Natural killer cell treated with Interleukin-12 subunit alpha and Interleukin-12 subunit beta and Interleukin-15 and Interleukin-18, amount 100 ng/mL, for 72 hours (primary cell): ENCODE results near the gene RBPMS2. TPM values are rescaled to one million over a fixed set of nuclear protein-coding genes. Genes with fewer than 3 reads are reported as not detected.
"Not testable (repeated sequence)": the region's sequence is repeated elsewhere in the genome, so short reads cannot be mapped to it uniquely, and the experiment has no call there.

Experiments used
- ATAC-seq, 2 donors: fragments of 150-1000 bp; cut with Tn5 transposase in 1 of 2; sonication (Bioruptor Pico), chemical (Tn5 transposase) in 1 of 2; 2 replicates each; pipeline ENCODE4 v1.10.0; 2021
- DNase-seq: peaks from one replicate; pipeline ENCODE4 v3.0.0; 2022; ENCODE audit warnings: low spot score
- H3K27ac Mint-ChIP-seq, 2 donors: 1 replicate in 1 of 2; 2 replicates in 1 of 2; pipeline ENCODE4 v1.8.0; 2022; ENCODE audit warnings: mixed read lengths in 2 of 2, mild to moderate bottlenecking in 1 of 2, moderate library complexity in 1 of 2
- H3K27me3 Mint-ChIP-seq, 2 donors: 1 replicate in 1 of 2; 2 replicates in 1 of 2; pipeline ENCODE4 v1.8.0; 2022; ENCODE audit warnings: mixed read lengths in 2 of 2
- H3K36me3 Mint-ChIP-seq: one replicate; pipeline ENCODE4 v1.8.0; 2022; ENCODE audit warnings: mixed read lengths
- H3K4me1 Mint-ChIP-seq, 2 donors: 1 replicate in 1 of 2; 2 replicates in 1 of 2; pipeline ENCODE4 v1.8.0; 2022; ENCODE audit warnings: low read depth in 2 of 2, mixed read lengths in 2 of 2, mild to moderate bottlenecking in 1 of 2
- H3K4me3 Mint-ChIP-seq: one replicate; pipeline ENCODE4 v1.8.0; 2022; ENCODE audit warnings: mixed read lengths
- H3K9me3 Mint-ChIP-seq: 2 replicates; pipeline ENCODE4 v1.8.0; 2022; ENCODE audit warnings: mixed read lengths
- total RNA-seq, 2 donors: library from RNA; stranded (reverse); gene quantifications; one replicate each; pipeline ENCODE4 v1.2.3, GENCODE V29; 2022

The RBPMS2 gene
- total RNA-seq, 2 donors from 2014 or later: 0.33 to 1.7 TPM

DNA sequence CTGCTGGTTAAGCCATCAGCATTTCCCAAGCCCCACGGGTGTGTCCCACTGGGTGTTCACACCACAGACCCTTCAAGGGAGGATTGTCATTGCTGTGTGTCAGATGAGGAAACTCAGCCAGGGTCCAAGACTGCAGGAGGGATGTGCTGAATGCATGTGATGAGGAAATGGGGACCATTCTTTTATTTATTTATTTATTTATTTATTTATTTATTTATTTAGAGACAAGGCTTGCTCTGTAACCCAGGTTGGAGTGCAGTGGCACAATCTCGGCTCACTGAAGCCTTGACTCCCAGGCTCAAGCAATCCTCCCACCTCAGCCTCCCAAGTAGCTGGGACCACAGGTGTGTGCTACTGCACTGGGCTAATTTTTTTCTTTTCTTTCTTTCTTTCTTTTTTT lies 29.2 kb upstream of the RBPMS2 start:
- Mint-ChIP-seq H3K27ac (no peak overlapping the region), H3K9me3 (no peaks in the 10 kb centered on the region), H3K36me3 (no peaks in the 10 kb centered on the region), H3K27me3 (no peaks in the 10 kb centered on the region), H3K4me1 (no peaks in the 10 kb centered on the region), H3K4me3 (no peak overlapping the region)
- ATAC-seq: no peak
- no peak for DNase-seq

DNA sequence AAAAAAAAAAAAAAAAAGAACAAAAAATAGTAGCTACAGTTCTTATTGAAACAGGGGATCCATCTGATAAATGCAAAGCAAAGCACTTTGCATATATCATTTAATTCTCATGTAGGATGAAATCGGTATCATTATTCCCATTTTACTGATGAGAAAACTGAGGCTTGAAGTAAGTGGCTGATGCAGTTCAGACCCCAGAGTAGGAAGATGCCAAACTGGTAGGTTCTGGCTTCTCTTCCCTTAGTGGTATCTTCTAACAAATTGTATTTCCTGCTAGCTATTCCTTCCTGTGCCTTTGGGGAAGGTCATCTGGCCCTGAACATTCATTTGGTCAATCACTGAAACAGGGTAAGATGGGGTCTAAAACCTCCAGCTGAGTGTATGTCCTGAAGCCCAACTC lies 28.1 kb upstream of the RBPMS2 start:
- Mint-ChIP-seq H3K4me1 (no peaks in the 10 kb centered on the region), H3K27me3 (no peaks in the 10 kb centered on the region), H3K36me3 (no peaks in the 10 kb centered on the region), H3K4me3 (no peak overlapping the region), H3K9me3 (no peaks in the 10 kb centered on the region), H3K27ac (no peak overlapping the region)
- DNase-seq: no peak
- ATAC-seq: no peak

DNA sequence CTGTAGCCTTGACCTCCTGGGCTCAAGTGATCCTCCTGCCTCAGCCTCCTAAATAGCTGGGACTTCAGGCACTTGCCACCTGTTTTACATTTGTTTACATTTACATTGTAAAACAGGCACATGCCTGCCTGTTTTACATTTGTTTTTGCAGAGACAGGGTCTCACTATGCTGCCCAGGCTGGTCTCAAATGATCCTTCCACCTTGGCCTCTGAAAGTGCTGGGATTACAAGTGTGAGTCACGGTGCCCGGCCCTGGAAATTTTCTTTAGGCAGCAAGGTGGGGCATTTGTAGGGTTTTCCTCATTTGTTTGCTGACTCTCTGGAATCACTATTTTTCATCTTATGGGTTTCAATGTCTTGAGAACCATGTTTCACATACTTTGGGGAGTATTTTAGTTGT lies 25.1 kb upstream of the RBPMS2 start:
- H3K4me3 Mint-ChIP-seq: no peak overlapping the region
- peak overlapping the region in 1 of 2 donors; percentile 38 for H3K27ac Mint-ChIP-seq
- DNase-seq (no peak), ATAC-seq (no peak)
- no peaks in the 10 kb centered on the region for H3K27me3 Mint-ChIP-seq
- no peaks in the 10 kb centered on the region for H3K36me3 Mint-ChIP-seq
- no peaks in the 10 kb centered on the region for H3K4me1 Mint-ChIP-seq
- H3K9me3 Mint-ChIP-seq: no peaks in the 10 kb centered on the region

DNA sequence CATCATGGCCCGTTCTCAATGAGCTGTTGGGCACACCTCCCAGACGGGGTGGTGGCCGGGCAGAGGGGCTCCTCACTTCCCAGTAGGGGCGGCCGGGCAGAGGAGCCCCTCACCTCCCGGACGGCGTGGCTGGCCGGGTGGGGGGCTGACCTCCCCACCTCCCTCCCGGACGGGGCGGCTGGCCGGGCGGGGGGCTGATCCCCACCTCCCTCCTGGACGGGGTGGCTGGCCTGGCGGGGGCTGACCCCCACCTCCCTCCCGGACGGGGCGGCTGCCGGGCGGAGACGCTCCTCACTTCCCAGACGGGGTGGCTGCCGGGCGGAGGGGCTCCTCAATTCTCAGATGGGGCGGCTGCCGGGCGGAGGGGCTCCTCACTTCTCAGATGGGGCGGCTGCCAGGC lies 23.5 kb upstream of the RBPMS2 start:
- not testable (repeated sequence) for H3K9me3 Mint-ChIP-seq, ATAC-seq, DNase-seq, H3K27me3 Mint-ChIP-seq, H3K27ac Mint-ChIP-seq, H3K4me3 Mint-ChIP-seq, H3K4me1 Mint-ChIP-seq, H3K36me3 Mint-ChIP-seq

DNA sequence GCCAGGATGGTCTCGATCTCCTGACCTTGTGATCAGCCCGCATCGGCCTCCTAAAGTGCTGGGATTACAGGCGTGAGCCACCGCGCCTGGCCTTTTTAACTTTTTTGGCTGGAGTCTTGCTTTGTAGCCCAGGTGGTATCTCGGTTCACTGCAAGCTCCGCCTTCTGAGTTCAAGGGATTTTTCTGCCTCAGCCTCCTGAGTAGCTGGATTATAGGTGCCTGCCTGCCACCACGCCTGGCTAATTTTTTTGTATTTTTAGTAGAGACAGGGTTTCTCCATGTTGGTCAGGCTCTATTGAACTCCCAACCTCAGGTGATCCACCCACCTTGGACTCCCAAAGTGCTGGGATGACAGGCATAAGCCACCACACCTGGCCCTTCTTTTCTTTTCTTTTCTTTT lies 20.5 kb upstream of the RBPMS2 start:
- H3K27ac Mint-ChIP-seq, H3K9me3 Mint-ChIP-seq, H3K36me3 Mint-ChIP-seq, H3K4me3 Mint-ChIP-seq, H3K27me3 Mint-ChIP-seq, ATAC-seq, H3K4me1 Mint-ChIP-seq, DNase-seq: not testable (repeated sequence)

DNA sequence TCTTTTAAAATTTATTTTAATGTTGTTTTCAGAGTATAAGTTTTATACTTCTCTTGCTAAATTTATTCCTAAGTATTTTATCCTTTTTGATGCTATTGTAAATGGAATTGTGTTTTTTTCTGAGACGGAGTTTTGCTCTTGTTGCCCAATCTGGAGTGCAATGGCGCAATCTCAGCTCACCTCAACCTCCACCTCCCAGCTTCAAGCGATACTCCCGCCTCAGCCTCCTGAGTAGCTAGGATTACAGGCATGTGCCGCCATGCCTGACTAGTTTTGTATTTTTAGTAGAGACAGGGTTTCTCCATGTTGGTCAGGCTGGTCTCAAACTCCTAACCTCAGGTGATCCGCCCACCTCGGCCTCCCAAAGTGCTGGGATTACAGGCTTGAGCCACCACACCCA lies 19.9 kb upstream of the RBPMS2 start:
- H3K9me3 Mint-ChIP-seq, H3K4me1 Mint-ChIP-seq, H3K27me3 Mint-ChIP-seq, DNase-seq, H3K36me3 Mint-ChIP-seq, H3K4me3 Mint-ChIP-seq, H3K27ac Mint-ChIP-seq, ATAC-seq: not testable (repeated sequence)

DNA sequence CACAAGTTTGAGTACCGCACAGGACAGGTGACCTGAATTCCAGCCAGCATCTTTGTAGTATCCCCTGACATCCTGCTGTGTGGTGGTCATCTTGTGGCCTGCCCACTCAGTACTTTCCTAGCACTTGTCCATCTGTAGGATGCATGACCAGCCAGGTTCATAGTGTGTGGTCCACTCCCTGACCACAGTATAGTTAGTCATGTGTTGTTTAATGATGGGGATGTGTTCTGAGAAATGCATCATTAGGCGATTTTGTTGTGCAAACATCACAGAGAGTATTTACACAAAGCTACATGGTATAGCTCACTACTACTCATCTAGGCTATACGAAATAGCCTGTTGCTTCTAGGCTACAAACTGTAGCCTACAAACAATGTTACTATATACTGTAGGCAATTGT lies 16.9 kb upstream of the RBPMS2 start:
- no peaks in the 10 kb centered on the region for H3K9me3 Mint-ChIP-seq
- no peaks in the 10 kb centered on the region for H3K36me3 Mint-ChIP-seq

DNA sequence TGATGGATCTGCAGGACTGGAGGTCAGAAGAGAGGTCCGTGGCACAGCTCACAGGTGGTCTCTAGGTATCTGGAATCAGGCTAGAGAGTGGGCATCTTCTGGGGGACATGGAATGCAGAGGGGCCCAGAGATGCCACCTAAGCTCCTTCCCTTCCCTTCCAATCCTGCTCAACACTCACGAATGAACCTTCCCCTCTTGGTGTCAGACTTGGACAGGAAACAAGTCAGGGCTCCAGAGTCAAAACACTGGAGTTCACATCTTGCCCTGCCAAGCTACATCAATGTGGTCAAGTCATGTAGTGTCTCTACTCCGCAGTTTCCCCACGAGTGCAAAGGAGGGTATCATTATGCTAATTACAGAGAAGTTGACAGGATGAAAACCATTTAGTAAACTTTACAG lies 16.0 kb upstream of the RBPMS2 start:
- H3K4me3 Mint-ChIP-seq: no peak overlapping the region

More for the DNA sequence above, 16.9 kb upstream of the RBPMS2 start:
- H3K4me1 Mint-ChIP-seq: no peaks in the 10 kb centered on the region
- ATAC-seq: no peak
- H3K27me3 Mint-ChIP-seq: no peaks in the 10 kb centered on the region
- H3K27ac Mint-ChIP-seq: no peak overlapping the region
- DNase-seq: no peak
- no peak overlapping the region for H3K4me3 Mint-ChIP-seq

DNA sequence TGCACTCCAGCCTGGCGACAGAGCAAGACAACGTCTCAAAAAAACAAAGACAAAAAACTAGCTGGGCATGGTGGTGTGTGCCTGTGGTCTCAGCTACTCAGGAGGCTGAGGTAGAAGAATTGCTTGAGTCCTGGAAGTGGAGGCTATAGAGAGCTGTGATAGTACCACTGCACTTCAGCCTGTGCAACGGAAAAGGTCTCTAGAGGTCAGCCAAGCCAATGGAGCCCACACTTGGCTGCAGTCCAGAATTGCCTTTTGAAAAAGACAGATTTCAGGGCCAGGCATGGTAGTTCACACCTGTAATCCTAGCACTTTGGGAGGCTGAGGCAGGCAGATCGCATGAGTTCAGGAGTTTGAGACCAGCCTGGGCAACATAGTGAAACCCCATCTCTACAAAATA lies 8.4 kb upstream of the RBPMS2 start:
- ATAC-seq: no peak
- no peaks in the 10 kb centered on the region for H3K36me3 Mint-ChIP-seq
- no peaks in the 10 kb centered on the region for H3K27me3 Mint-ChIP-seq
- H3K27ac Mint-ChIP-seq: no peak overlapping the region
- no peak for DNase-seq
- no peak overlapping the region for H3K4me3 Mint-ChIP-seq
- peaks cover 25 to 26% of the 10 kb centered on the region in 2 donors for H3K4me1 Mint-ChIP-seq
- no peaks in the 10 kb centered on the region for H3K9me3 Mint-ChIP-seq

More for the DNA sequence above, 16.0 kb upstream of the RBPMS2 start:
- H3K27me3 Mint-ChIP-seq: no peaks in the 10 kb centered on the region
- ATAC-seq: no peak
- DNase-seq: no peak
- H3K27ac Mint-ChIP-seq: no peak overlapping the region
- no peaks in the 10 kb centered on the region for H3K36me3 Mint-ChIP-seq
- H3K9me3 Mint-ChIP-seq: no peaks in the 10 kb centered on the region
- no peaks in the 10 kb centered on the region for H3K4me1 Mint-ChIP-seq

DNA sequence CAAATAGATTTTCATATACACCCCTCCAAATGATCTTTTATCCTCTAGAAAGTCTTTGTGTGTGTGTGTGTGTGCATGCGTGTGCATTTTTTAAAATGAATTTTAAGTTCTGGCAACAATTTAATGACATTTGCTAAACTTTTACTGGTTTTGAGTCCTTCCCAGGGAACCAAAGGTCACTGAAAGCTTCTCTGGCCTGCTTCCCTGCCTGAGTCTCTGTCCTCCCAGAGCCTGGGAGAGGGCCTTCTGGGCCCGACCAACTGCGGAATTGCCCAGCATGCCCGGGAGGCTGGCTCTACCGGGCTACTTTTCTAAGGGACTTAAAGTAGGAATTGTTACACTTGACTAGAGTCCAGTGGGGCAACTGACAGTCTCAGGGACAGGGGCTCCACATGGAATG lies 7.4 kb upstream of the RBPMS2 start:
- ATAC-seq (no peak), DNase-seq (no peak)
- H3K36me3 Mint-ChIP-seq: no peaks in the 10 kb centered on the region
- no peak overlapping the region for H3K4me3 Mint-ChIP-seq
- no peaks in the 10 kb centered on the region for H3K27me3 Mint-ChIP-seq
- no peak overlapping the region for H3K27ac Mint-ChIP-seq
- H3K4me1 Mint-ChIP-seq: peaks cover 25 to 26% of the 10 kb centered on the region in 2 donors
- no peaks in the 10 kb centered on the region for H3K9me3 Mint-ChIP-seq

DNA sequence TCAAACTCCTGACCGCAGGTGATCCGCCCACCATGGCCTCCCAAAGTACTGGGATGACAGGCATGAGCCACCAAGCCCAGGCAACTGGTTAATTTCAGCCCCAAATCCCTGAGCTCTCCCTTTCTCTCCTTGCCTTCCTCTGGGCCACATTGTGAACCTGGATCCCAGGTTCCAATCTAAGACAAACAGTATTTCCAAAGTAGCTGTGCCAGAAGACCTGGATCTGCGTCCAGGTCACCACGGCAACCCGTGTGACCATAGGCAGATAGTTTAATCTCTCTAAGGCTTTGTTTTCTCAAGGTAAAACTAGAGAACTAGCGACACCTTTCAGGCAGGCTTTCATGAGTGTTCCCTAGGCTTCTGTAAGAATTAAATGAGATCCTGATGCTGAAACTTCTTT lies 5.9 kb upstream of the RBPMS2 start:
- Mint-ChIP-seq H3K36me3 (no peaks in the 10 kb centered on the region), H3K27me3 (no peaks in the 10 kb centered on the region)

DNA sequence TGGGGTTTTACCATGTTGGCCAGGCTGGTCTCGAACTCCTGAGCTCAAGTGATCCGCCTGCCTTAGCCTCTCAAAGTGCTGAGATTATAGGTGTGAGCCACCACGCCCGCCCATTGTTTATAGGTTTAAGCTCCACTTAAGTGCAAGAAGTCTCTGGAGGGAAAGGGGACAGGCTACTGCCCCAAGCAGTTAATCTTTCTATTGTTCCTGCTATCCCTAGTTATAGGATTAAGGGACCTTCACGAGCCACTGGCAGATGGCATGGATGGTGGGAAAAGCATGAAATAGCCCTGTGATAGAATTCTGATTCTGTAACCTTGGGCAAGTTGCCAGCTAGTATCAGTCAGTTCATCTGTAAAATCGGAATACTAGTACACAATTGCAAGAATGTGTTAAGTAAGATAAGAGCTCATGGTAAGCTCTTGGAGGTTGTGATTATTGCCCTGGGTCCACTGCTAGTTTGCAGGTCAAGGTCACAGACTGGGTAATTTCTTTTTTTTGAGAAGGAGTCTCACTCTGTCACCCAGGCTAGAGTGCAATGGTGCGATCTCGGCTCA lies 5.3 kb upstream of the RBPMS2 start:
- Mint-ChIP-seq H3K36me3 (no peaks in the 10 kb centered on the region), H3K4me3 (no peak overlapping the region), H3K27me3 (no peaks in the 10 kb centered on the region), H3K9me3 (no peaks in the 10 kb centered on the region), H3K27ac (no peak overlapping the region), H3K4me1 (peaks cover 25 to 26% of the 10 kb centered on the region in 2 donors)
- DNase-seq (no peak), ATAC-seq (no peak)

More for the DNA sequence above, 5.9 kb upstream of the RBPMS2 start:
- ATAC-seq (no peak), DNase-seq (no peak)
- peaks cover 25 to 26% of the 10 kb centered on the region in 2 donors for H3K4me1 Mint-ChIP-seq
- H3K4me3 Mint-ChIP-seq: no peak overlapping the region
- H3K27ac Mint-ChIP-seq: no peak overlapping the region
- H3K9me3 Mint-ChIP-seq: no peaks in the 10 kb centered on the region

DNA sequence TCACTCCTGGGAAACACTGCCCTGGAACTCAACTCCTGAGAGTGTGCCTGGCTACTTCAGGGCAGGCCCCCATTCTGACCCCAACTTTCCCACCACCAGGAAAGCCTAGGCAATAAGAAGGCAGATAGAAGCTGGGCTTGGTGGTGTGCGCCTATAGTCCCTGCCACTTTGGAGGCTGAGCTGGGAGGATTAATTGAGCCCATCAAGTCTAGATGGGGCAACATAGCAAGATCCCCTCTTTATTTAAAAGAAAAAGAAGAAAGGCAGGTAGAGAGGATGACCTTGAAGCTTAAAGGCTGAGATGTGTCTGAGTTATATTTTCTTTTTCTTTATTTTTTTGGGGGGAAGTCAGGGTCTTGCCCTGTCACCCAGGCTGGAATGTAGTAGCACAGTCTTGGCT lies 4.2 kb upstream of the RBPMS2 start:
- ATAC-seq (no peak), DNase-seq (no peak)
- Mint-ChIP-seq H3K4me3 (no peak overlapping the region), H3K27ac (no peak overlapping the region), H3K27me3 (no peaks in the 10 kb centered on the region), H3K9me3 (no peaks in the 10 kb centered on the region), H3K36me3 (no peaks in the 10 kb centered on the region), H3K4me1 (peaks cover 25 to 26% of the 10 kb centered on the region in 2 donors)

DNA sequence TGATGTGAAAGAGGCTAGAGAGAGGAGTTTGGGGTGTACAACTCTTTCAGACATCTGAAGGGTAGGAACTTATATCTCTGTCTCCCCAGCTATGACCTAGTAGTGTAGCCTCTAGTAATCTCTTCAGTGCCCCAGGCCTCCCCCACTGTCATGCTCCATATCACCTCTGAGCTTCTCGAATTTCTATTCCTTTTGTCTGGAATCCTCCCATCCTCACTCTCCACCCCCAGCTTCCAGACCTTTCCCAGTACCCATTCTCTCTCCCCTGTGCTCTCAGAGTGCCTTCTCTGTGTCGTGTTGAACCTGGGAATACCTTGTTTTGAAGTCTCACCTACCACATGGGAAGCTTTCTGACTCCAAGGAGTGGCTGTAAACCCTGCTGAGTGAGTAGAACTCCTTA lies 3.6 kb upstream of the RBPMS2 start:
- DNase-seq: no peak
- no peaks in the 10 kb centered on the region for H3K36me3 Mint-ChIP-seq
- H3K9me3 Mint-ChIP-seq: no peaks in the 10 kb centered on the region
- peaks cover 25 to 26% of the 10 kb centered on the region in 2 donors for H3K4me1 Mint-ChIP-seq
- H3K27ac Mint-ChIP-seq: no peak overlapping the region
- no peak overlapping the region for H3K4me3 Mint-ChIP-seq
- ATAC-seq: no peak
- H3K27me3 Mint-ChIP-seq: peaks cover 0 to 3% of the 10 kb centered on the region in 2 donors

DNA sequence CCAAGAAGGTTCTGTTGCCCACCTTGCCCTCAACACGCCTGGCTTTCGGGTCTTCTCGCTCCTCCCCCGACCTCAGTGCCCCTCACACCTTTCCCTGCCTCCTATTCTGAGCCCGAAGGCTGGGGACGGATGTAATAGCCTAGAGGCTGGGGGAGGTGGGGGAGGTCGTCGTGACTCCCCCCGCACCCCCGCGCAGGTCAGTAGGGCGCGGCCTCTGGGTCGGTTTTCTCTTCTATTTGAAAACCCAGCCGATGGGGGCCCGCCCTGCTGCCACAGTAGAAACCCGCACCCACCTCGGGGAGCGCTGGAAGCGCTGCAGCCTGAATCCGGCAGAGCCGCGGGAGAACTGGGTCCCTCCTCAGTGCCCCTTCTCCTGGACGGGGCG lies 1.0 kb upstream of the RBPMS2 start:
- Mint-ChIP-seq H3K9me3 (no peaks in the 10 kb centered on the region), H3K4me1 (peaks cover 10 to 14% of the 10 kb centered on the region in 2 donors), H3K27ac (no peak overlapping the region), H3K4me3 (peak overlapping the region; percentile 77), H3K27me3 (peaks cover 3 to 7% of the 10 kb centered on the region in 2 donors), H3K36me3 (no peaks in the 10 kb centered on the region)
- no peak for DNase-seq
- ATAC-seq: no peak
